ENCODE data around the gene ZAP70.

ZAP70 gene

DNA sequence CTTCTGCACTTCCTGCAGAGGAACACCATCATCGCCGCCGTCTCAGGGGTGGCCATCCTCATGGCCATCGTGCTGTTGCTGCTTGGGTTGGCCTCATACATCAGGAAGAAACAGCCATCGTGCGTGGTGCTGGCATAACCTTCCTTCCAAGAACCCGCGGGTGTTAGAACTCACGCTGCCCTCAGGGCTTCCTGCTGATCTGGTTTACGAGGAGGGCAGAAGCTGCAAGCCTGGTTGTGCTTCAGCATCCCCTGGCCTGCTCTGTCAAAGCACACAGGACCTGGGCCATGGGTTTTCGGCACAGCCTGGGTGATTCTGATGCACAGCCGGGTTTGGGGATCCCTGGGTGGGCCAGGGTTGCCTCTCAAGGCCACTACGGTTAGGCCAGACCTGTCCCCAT lies 12.2 kb upstream of the ZAP70 start:
- no peak for TF ChIP-seq CTCF (conservative IDR thresholded peaks at IDR 0.05)
- H3K27ac ChIP-seq, result no peak overlapping the region

GRCh38 chr2:97701851-97702465 lies 11.4 kb upstream of the ZAP70 start:
- H3K27ac ChIP-seq, result no peak overlapping the region
- TF ChIP-seq CTCF (conservative IDR thresholded peaks at IDR 0.05), result no peak

- no peak for TF ChIP-seq CTCF (conservative IDR thresholded peaks at IDR 0.05)
- H3K27ac ChIP-seq, result no peak overlapping the region
These were observed 10.5 kb upstream of the ZAP70 start for GRCh38 chr2:97702731-97703470.

GRCh38 chr2:97703741-97704140 lies 9.6 kb upstream of the ZAP70 start:
- H3K27ac ChIP-seq, result no peak overlapping the region
- TF ChIP-seq CTCF (conservative IDR thresholded peaks at IDR 0.05), result no peak

GRCh38 chr2:97704989-97705388 lies 8.4 kb upstream of the ZAP70 start:
- no peak for TF ChIP-seq CTCF (conservative IDR thresholded peaks at IDR 0.05)
- H3K27ac ChIP-seq, result no peak overlapping the region

GRCh38 chr2:97706112-97706511 lies 7.3 kb upstream of the ZAP70 start:
- TF ChIP-seq CTCF (conservative IDR thresholded peaks at IDR 0.05), result no peak
- H3K27ac ChIP-seq, result no peak overlapping the region

- H3K27ac ChIP-seq, result no peak overlapping the region
- no peak for TF ChIP-seq CTCF (conservative IDR thresholded peaks at IDR 0.05)
These were observed 6.5 kb upstream of the ZAP70 start for GRCh38 chr2:97706708-97707345.

Data from VCaP (cell line).